MM.1S (cell line): Measurements from ENCODE around the gene ECSCR.
"Not testable (repeated sequence)": the region's sequence is repeated elsewhere in the genome, so short reads cannot be mapped to it uniquely, and the experiment has no call there.

Experiments used
- CTCF ChIP-seq: fragments of 300-600 bp; sonication (generic); IDR thresholded peaks from 2 replicates; pipeline ENCODE4 v1.5.1; 2016; ENCODE audit warnings: antibody characterized with exemption, low read length, mixed read lengths
- EZH2 ChIP-seq: fragments of 300-600 bp; sonication (generic); optimal IDR thresholded peaks from 2 replicates; pipeline ENCODE3; 2017; ENCODE audit warnings: low read depth, mild to moderate bottlenecking, antibody characterized with exemption, low read length, mixed read lengths

- not testable (repeated sequence) for TF ChIP-seq CTCF, EZH2
These were observed 40.7 kb upstream of the ECSCR start for GRCh38 chr5:139503036-139503817.
